NCI-H446 (cell line): Measurements from ENCODE around the gene ATP5PO.
A peak's percentile ranks its signal among the peaks of the same experiment; 100 is the strongest.

Experiments used
- DNase-seq, 2 experiments: peaks; one replicate each; lab custom pipeline; 2025; lab: John Stamatoyannopoulos, UW

The ATP5PO gene, protein sequence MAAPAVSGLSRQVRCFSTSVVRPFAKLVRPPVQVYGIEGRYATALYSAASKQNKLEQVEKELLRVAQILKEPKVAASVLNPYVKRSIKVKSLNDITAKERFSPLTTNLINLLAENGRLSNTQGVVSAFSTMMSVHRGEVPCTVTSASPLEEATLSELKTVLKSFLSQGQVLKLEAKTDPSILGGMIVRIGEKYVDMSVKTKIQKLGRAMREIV

GRCh38 chr21:33915368-33916199 is at the start of gene ATP5PO:
Gene ATP5PO, minus strand, starts transcription at chr21:33915804. Its CDS starts 41 bp downstream, at chr21:33915763.
- peak; percentile 94 to 99 for DNase-seq

DNA sequence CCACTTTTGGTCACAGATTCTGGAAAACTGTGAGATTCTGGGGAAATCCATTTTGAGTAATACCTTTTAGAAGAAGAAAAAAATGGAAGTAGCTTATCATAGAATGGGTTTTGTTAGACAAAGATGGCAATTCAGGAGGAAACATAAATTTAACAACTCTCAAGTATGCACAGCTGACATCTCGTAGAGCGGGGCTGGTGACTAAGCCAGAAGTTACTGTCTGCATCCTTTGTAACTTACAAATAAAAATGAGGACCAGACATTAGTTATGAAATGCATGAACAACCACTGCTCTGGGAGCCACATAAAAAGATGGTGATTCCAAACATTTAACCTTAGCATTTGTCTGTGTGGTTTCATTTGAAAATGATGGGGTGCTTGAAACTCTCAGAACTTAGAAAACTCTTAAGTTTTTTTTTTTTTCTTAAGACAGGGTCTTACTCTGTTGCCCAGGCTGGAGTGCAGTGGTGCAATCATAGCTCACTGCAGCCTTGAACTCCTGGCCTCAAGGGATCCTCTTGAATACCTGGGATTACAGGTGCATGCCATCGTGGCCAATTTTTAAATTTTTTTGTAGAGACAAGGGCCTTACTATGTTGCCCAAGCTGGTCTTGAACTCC is 49.2 kb upstream of the ATP5PO start:
- no peak for DNase-seq

- no peak for DNase-seq
These were observed 48.4 kb upstream of the ATP5PO start for GRCh38 chr21:33963848-33964555.

- no peak for DNase-seq
These were observed 46.7 kb upstream of the ATP5PO start for GRCh38 chr21:33962290-33962689.

DNA sequence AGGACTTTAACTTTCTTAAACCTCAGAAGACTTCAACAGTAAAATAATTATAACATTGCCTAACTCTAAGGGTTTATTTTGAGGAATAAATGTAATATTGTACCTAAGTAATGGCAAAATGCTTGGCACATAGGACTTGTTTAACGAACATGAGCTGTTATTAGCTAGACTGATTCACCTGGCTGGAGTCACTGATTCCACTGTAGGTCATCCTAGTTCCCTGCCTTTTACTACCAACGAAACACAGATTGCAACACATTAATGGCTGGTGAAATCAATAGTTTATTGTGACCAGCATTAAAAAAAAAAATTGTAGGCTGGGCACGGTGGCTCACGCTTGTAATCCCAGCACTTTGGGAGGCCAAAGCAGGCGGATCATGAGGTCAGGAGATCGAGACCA is 45.5 kb upstream of the ATP5PO start:
- no peak for DNase-seq

- DNase-seq: no peak
These were observed 44.1 kb upstream of the ATP5PO start for GRCh38 chr21:33959680-33960079.

GRCh38 chr21:33954395-33954794 is 38.8 kb upstream of the ATP5PO start:
- no peak for DNase-seq

- no peak for DNase-seq
These were observed 35.9 kb upstream of the ATP5PO start for GRCh38 chr21:33951276-33952178.

- no peak for DNase-seq
These were observed 35.0 kb upstream of the ATP5PO start for GRCh38 chr21:33950431-33951079.

DNA sequence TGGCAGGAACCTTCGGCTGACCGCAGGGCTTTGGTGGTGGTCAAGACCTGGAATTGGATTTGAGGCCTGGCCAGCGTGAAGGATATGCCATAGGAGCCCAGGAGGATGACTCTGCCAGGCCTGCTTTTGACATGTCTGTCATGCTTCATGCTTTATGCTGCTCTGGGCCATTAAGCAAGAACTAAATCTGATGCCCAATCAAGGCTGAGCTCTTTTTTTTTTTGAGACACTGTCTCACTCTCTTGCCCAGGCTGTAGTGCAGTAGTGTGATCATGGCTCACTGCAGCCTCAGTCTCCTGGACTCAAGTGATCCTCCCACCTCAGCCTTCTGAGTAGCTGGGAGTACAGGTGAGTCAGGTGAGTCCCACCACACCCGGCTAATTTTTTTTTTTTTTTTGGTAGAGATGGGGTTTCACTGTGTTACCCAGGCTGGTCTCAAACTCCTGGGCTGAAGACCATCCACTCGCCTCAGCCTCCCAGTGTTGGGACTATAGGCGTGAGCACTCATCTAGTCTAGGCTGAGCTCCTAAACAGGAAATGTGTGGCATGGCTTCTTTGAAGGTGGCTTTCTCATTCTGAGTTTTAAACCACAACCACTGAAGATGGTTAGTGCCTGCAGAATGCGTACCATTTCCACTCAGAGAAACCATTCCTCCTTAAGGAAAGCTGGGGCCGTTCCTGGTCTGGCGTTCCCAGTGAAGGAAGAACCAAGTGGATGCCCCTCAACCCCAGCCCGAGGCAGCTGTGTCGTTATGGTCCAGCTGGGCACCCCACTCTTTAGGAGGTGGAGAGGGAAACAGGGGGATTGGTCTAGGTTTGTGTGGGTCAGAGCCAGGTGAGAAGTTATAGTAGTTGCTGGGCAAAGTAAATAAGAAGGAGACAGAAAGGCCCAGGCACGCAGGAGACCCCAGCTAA is 34.2 kb upstream of the ATP5PO start:
- DNase-seq: no peak

DNA sequence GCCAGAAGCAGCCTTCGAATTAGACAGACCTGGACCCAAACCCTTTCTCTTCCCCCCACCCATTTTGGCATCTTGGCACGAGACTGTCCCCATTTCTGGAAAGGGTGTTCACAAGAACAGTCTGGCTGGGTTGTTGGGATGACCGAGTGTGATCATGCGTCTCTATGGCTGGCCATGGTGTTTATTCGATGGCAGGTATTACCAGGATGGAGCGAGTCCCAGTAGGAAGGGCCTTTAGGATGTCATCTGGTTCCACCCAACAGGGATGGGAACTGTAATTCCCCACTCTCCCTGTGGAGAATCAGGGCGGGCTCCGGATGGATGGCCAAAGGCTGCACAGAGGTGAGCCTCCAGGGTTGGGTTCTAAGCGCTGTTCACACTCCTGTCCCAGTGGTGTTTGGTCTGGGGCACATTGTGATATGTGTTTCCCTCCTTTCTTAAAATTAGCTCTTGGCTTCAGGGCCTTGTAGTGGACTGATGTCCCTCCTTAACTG is 33.4 kb upstream of the ATP5PO start:
- no peak for DNase-seq

GRCh38 chr21:33948096-33948950 is 32.7 kb upstream of the ATP5PO start:
- peak; percentile 61 to 90 for DNase-seq

- DNase-seq: peak; percentile 29 to 79
These were observed 32.0 kb upstream of the ATP5PO start for GRCh38 chr21:33947451-33948095.

DNA sequence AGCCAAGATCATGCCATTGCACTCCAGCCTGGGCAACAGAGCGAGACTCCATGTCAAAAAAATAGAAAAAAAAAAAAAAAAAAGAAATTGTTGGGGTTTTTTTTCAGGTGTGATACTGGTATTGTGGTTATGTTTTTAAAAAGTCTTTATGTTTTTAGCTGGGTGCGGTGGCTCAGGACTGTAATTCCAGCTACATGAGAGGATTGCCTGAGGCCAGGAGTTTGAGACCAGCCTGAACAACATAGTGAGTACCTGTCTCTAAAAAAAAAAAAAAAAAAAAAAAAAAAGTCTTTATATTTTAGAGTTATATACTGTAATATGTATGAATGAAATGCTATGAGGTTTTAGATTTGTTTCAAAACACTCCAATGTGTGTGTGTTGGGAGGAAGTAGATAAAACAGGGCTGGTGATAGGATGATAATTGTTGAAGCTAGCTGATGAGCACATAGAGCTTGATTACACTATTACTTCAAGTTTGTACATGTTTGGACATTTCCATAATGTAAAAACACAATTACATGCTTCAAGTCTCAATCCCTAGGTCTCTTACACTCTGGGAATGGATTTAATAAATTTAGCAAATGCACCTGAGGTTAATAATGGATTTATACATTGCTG is 30.2 kb upstream of the ATP5PO start:
- no peak for DNase-seq

DNA sequence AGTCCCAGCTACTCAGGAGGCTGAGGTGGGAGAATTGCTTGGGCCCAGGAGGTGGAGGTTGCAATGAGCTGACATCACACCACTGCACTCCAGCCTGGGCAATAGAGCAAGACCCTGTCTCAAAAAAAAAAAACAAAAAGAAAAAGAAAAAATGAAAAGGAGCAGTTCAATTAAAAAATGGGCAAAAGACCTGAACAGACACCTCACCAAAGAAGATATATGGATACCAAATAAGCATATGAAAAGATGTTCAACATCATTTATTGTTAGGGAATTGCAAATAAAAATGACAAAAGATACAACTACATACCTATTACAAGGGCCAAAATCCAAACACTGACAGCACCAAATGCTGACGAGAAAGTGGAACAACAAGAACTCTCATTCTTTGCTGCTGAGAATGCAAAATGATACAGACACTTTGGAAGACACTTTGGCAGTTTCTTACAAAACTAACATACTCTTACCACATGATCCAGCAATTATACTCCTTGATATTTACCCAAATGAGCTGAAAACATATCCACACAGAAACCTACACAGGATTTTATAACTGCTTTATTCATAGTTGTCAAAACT is 28.7 kb upstream of the ATP5PO start:
- no peak for DNase-seq

DNA sequence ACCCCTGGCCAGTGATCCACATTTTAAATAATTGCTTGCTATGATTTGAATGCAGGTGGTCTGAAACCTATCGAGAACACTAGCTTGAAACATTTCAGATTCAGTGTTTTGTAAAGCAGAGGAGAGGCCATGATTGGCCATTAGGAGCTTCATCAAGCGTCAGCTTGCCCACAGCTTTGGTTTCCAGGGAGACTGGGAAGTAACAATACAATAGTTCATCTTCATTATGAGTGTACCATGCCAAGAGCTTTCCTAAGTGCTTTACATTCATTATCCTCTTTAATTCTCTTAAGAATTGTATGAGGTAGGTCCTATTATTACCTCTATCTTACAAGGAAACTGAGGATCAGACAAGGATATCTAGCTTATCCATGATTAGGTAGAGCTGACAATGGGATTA is 27.7 kb upstream of the ATP5PO start:
- no peak for DNase-seq

DNA sequence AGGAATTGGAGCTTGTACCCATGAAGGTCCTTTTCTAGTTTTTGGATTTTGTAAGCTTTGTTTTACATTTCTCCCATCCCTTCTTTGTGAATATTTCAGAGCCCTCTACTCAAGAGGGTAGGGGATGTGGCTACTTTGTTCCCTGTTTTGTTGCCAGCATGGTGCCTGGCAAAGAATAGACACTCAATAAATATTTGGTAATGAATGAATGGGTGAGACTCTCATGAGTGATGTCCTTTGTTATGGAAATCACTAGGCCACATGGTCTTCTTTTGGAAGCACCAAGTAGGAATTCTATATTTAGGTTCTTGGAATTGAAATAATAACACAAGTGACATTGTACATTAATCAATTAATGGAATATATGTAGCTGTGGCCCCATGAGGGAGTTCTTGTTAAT is 26.8 kb upstream of the ATP5PO start:
- DNase-seq: no peak
